ENCODE data around the gene DEDD2.

The DEDD2 gene

GRCh38 chr19:42174958-42175734, 42.3 kb downstream of the DEDD2 start:
- Histone ChIP-seq H3K4me1 (ENCODE audit: control insufficient read depth, low read depth, low read length) (no peaks in the 10 kb centered on the region), H3K79me2 (ENCODE audit: control insufficient read depth, insufficient read depth, low read length) (no peaks in the 10 kb centered on the region), H3K27me3 (ENCODE audit: insufficient read depth, low read length, poor library complexity) (peaks cover 37% of the 10 kb centered on the region), H3K4ac (ENCODE audit: low read depth, low read length) (no peak overlapping the region), H4K5ac (ENCODE audit: low read length) (no peak overlapping the region), H3K23ac (ENCODE audit: low read length) (no peak overlapping the region), H3K36me3 (ENCODE audit: control insufficient read depth, insufficient read depth, low read length) (no peaks in the 10 kb centered on the region), H2AK5ac (ENCODE audit: low read length) (no peak overlapping the region), H3K18ac (ENCODE audit: low read length) (no peak overlapping the region), H3K4me2 (ENCODE audit: low read length) (no peak overlapping the region), H3K9ac (ENCODE audit: low read length) (no peak overlapping the region), H2BK15ac (replicated peaks; ENCODE audit: low read depth) (no peak overlapping the region), H3K27ac (ENCODE audit: low read depth, low read length) (no peak overlapping the region), H3K4me3 (ENCODE audit: low read length) (no peak overlapping the region), H4K8ac (ENCODE audit: low read depth, low read length) (no peak overlapping the region), H3K56ac (ENCODE audit: low read length) (no peak overlapping the region), H3K79me1 (ENCODE audit: low read length) (no peaks in the 10 kb centered on the region), H2BK120ac (ENCODE audit: low read depth, low read length) (no peak overlapping the region), H2BK5ac (ENCODE audit: low read length) (no peak overlapping the region)
- WGBS (ENCODE audit: extremely low coverage, insufficient coverage, low lambda C conversion rate) = no CpG with 5 or more reads among the region's 6 CpGs
- no peak for DNase-seq

GRCh38 chr19:42174188-42174587, 43.3 kb downstream of the DEDD2 start:
- no peaks in the 10 kb centered on the region for H3K4me1 ChIP-seq (ENCODE audit: control insufficient read depth, low read depth, low read length)
- no peaks in the 10 kb centered on the region for H3K79me1 ChIP-seq (ENCODE audit: low read length)
- no peak overlapping the region for H3K23ac ChIP-seq (ENCODE audit: low read length)
- no peak overlapping the region for H2BK15ac ChIP-seq (replicated peaks; ENCODE audit: low read depth)
- H3K4ac ChIP-seq (ENCODE audit: low read depth, low read length) = no peak overlapping the region
- no peak for DNase-seq
- H3K4me2 ChIP-seq (ENCODE audit: low read length) = no peak overlapping the region
- no peak overlapping the region for H3K56ac ChIP-seq (ENCODE audit: low read length)
- H2BK5ac ChIP-seq (ENCODE audit: low read length) = no peak overlapping the region
- H2BK120ac ChIP-seq (ENCODE audit: low read depth, low read length) = no peak overlapping the region
- no peak overlapping the region for H2AK5ac ChIP-seq (ENCODE audit: low read length)
- peaks cover 35% of the 10 kb centered on the region for H3K27me3 ChIP-seq (ENCODE audit: insufficient read depth, low read length, poor library complexity)
- H3K27ac ChIP-seq (ENCODE audit: low read depth, low read length) = no peak overlapping the region
- H4K5ac ChIP-seq (ENCODE audit: low read length) = no peak overlapping the region
- no peaks in the 10 kb centered on the region for H3K79me2 ChIP-seq (ENCODE audit: control insufficient read depth, insufficient read depth, low read length)
- H3K9ac ChIP-seq (ENCODE audit: low read length) = no peak overlapping the region
- H3K4me3 ChIP-seq (ENCODE audit: low read length) = no peak overlapping the region
- no peaks in the 10 kb centered on the region for H3K36me3 ChIP-seq (ENCODE audit: control insufficient read depth, insufficient read depth, low read length)
- no CpG with 5 or more reads among the region's 11 CpGs for WGBS (ENCODE audit: extremely low coverage, insufficient coverage, low lambda C conversion rate)
- no peak overlapping the region for H3K18ac ChIP-seq (ENCODE audit: low read length)
- H4K8ac ChIP-seq (ENCODE audit: low read depth, low read length) = no peak overlapping the region

GRCh38 chr19:42173695-42174094, 43.8 kb downstream of the DEDD2 start:
- no peak overlapping the region for H2BK15ac ChIP-seq (replicated peaks; ENCODE audit: low read depth)
- H3K23ac ChIP-seq (ENCODE audit: low read length) = no peak overlapping the region
- no peak overlapping the region for H3K4me2 ChIP-seq (ENCODE audit: low read length)
- H4K8ac ChIP-seq (ENCODE audit: low read depth, low read length) = no peak overlapping the region
- no peak overlapping the region for H3K4ac ChIP-seq (ENCODE audit: low read depth, low read length)
- H3K9ac ChIP-seq (ENCODE audit: low read length) = no peak overlapping the region
- H3K56ac ChIP-seq (ENCODE audit: low read length) = no peak overlapping the region
- peaks cover 30% of the 10 kb centered on the region for H3K27me3 ChIP-seq (ENCODE audit: insufficient read depth, low read length, poor library complexity)
- no peak overlapping the region for H2AK5ac ChIP-seq (ENCODE audit: low read length)
- no peak overlapping the region for H2BK120ac ChIP-seq (ENCODE audit: low read depth, low read length)
- no peak overlapping the region for H4K5ac ChIP-seq (ENCODE audit: low read length)
- H3K79me1 ChIP-seq (ENCODE audit: low read length) = no peaks in the 10 kb centered on the region
- no peak for DNase-seq
- H3K27ac ChIP-seq (ENCODE audit: low read depth, low read length) = no peak overlapping the region
- no peaks in the 10 kb centered on the region for H3K36me3 ChIP-seq (ENCODE audit: control insufficient read depth, insufficient read depth, low read length)
- no peaks in the 10 kb centered on the region for H3K79me2 ChIP-seq (ENCODE audit: control insufficient read depth, insufficient read depth, low read length)
- WGBS (ENCODE audit: extremely low coverage, insufficient coverage, low lambda C conversion rate) = no CpG with 5 or more reads among the region's 5 CpGs
- H3K4me1 ChIP-seq (ENCODE audit: control insufficient read depth, low read depth, low read length) = no peaks in the 10 kb centered on the region
- no peak overlapping the region for H3K4me3 ChIP-seq (ENCODE audit: low read length)
- no peak overlapping the region for H3K18ac ChIP-seq (ENCODE audit: low read length)
- no peak overlapping the region for H2BK5ac ChIP-seq (ENCODE audit: low read length)

GRCh38 chr19:42172261-42172660, 45.2 kb downstream of the DEDD2 start:
- no peak overlapping the region for H3K4me2 ChIP-seq (ENCODE audit: low read length)
- no peak overlapping the region for H3K9ac ChIP-seq (ENCODE audit: low read length)
- no peak overlapping the region for H3K23ac ChIP-seq (ENCODE audit: low read length)
- peaks cover 18% of the 10 kb centered on the region for H3K27me3 ChIP-seq (ENCODE audit: insufficient read depth, low read length, poor library complexity)
- H2BK120ac ChIP-seq (ENCODE audit: low read depth, low read length) = no peak overlapping the region
- H2BK5ac ChIP-seq (ENCODE audit: low read length) = no peak overlapping the region
- no peak overlapping the region for H4K5ac ChIP-seq (ENCODE audit: low read length)
- H3K4me3 ChIP-seq (ENCODE audit: low read length) = no peak overlapping the region
- no peak overlapping the region for H3K27ac ChIP-seq (ENCODE audit: low read depth, low read length)
- no peak overlapping the region for H3K18ac ChIP-seq (ENCODE audit: low read length)
- no CpG with 5 or more reads among the region's 7 CpGs for WGBS (ENCODE audit: extremely low coverage, insufficient coverage, low lambda C conversion rate)
- no peaks in the 10 kb centered on the region for H3K79me1 ChIP-seq (ENCODE audit: low read length)
- no peaks in the 10 kb centered on the region for H3K79me2 ChIP-seq (ENCODE audit: control insufficient read depth, insufficient read depth, low read length)
- no peak for DNase-seq
- H3K4me1 ChIP-seq (ENCODE audit: control insufficient read depth, low read depth, low read length) = no peaks in the 10 kb centered on the region
- H2AK5ac ChIP-seq (ENCODE audit: low read length) = no peak overlapping the region
- no peaks in the 10 kb centered on the region for H3K36me3 ChIP-seq (ENCODE audit: control insufficient read depth, insufficient read depth, low read length)
- no peak overlapping the region for H3K4ac ChIP-seq (ENCODE audit: low read depth, low read length)
- no peak overlapping the region for H4K8ac ChIP-seq (ENCODE audit: low read depth, low read length)
- no peak overlapping the region for H3K56ac ChIP-seq (ENCODE audit: low read length)
- no peak overlapping the region for H2BK15ac ChIP-seq (replicated peaks; ENCODE audit: low read depth)

- Histone ChIP-seq H2AK5ac (ENCODE audit: low read length) (no peak overlapping the region), H3K79me2 (ENCODE audit: control insufficient read depth, insufficient read depth, low read length) (no peaks in the 10 kb centered on the region), H2BK5ac (ENCODE audit: low read length) (no peak overlapping the region), H3K18ac (ENCODE audit: low read length) (no peak overlapping the region), H3K27me3 (ENCODE audit: insufficient read depth, low read length, poor library complexity) (peaks cover 9% of the 10 kb centered on the region), H3K9ac (ENCODE audit: low read length) (no peak overlapping the region), H3K4ac (ENCODE audit: low read depth, low read length) (no peak overlapping the region), H3K4me3 (ENCODE audit: low read length) (no peak overlapping the region), H3K56ac (ENCODE audit: low read length) (no peak overlapping the region), H3K23ac (ENCODE audit: low read length) (no peak overlapping the region), H3K27ac (ENCODE audit: low read depth, low read length) (no peak overlapping the region), H2BK15ac (replicated peaks; ENCODE audit: low read depth) (no peak overlapping the region), H3K4me2 (ENCODE audit: low read length) (no peak overlapping the region), H2BK120ac (ENCODE audit: low read depth, low read length) (no peak overlapping the region), H3K4me1 (ENCODE audit: control insufficient read depth, low read depth, low read length) (no peaks in the 10 kb centered on the region), H4K8ac (ENCODE audit: low read depth, low read length) (no peak overlapping the region), H4K5ac (ENCODE audit: low read length) (no peak overlapping the region), H3K79me1 (ENCODE audit: low read length) (no peaks in the 10 kb centered on the region), H3K36me3 (ENCODE audit: control insufficient read depth, insufficient read depth, low read length) (no peaks in the 10 kb centered on the region)
- no peak for DNase-seq
- no CpG with 5 or more reads among the region's 16 CpGs for WGBS (ENCODE audit: extremely low coverage, insufficient coverage, low lambda C conversion rate)
Measured at GRCh38 chr19:42170715-42171114, 46.8 kb downstream of the DEDD2 start.

Data from mesendoderm (in vitro differentiated cells).